H1 (cell line): ENCODE data around the gene B4GALNT3. TPM values are rescaled to one million over a fixed set of nuclear protein-coding genes. Genes with fewer than 3 reads are reported as not detected.

ENCODE experiments used
- CTCF ChIA-PET: fragments of 300-600 bp; sonication (Branson Sonifier 250); formaldehyde crosslinking; loops from one replicate; lab custom pipeline; 2021; ENCODE audit not compliant: partially characterized antibody; lab: Charles Lee
- POLR2A ChIA-PET: fragments of 300-600 bp; sonication (Branson Sonifier 250); formaldehyde crosslinking; loops from one replicate; lab custom pipeline; 2021; ENCODE audit warnings: inconsistent platforms; ENCODE audit not compliant: partially characterized antibody; lab: Charles Lee
- DNase-seq, 2 experiments: peaks; one replicate each; pipeline versions ENCODE4 v3.0.0 to v3.0.0-alpha.2; 2010 to 2022; ENCODE audit warnings: low spot score in 2 of 2, low read depth in 1 of 2, mixed read lengths in 1 of 2
- FAIRE-seq: peaks from 2 replicates; lab custom pipeline; 2011; peaks lifted over from hg19 to GRCh38; lab: Jason Lieb, UNC
- H2AFZ ChIP-seq: 2 replicates; pipeline ENCODE4 v1.8.1; 2012; ENCODE audit warnings: low read length, inconsistent platforms
- H2AK5ac ChIP-seq: 2 replicates; pipeline ENCODE4 v1.6.1; 2013; ENCODE audit warnings: low read depth, low read length
- H2BK120ac ChIP-seq: replicated peaks from 2 replicates; pipeline ENCODE3; 2013; ENCODE audit warnings: low read depth, low read length, inconsistent platforms
- H2BK12ac ChIP-seq: 2 replicates; pipeline ENCODE4 v1.6.1; 2013; ENCODE audit warnings: low read depth, low read length
- H2BK15ac ChIP-seq: 2 replicates; pipeline ENCODE4 v1.6.1; 2013; ENCODE audit warnings: low read length
- H2BK20ac ChIP-seq: 2 replicates; pipeline ENCODE4 v1.6.1; 2013; ENCODE audit warnings: low read length
- H2BK5ac ChIP-seq: 2 replicates; pipeline ENCODE4 v1.6.1; 2013; ENCODE audit warnings: low read depth, low read length
- H3K14ac ChIP-seq: 2 replicates; pipeline ENCODE4 v1.6.1; 2013; ENCODE audit warnings: inconsistent platforms; ENCODE audit not compliant: insufficient read length
- H3K18ac ChIP-seq: 2 replicates; pipeline ENCODE4 v1.6.1; 2013; ENCODE audit warnings: low read length; ENCODE audit errors: extremely low read depth
- H3K23ac ChIP-seq: 2 replicates; pipeline ENCODE4 v1.6.1; 2013; ENCODE audit warnings: inconsistent platforms; ENCODE audit not compliant: insufficient read length
- H3K23me2 ChIP-seq: 2 replicates; pipeline ENCODE4 v1.6.1; 2013; ENCODE audit warnings: low read depth, low read length
- H3K27ac ChIP-seq: 2 replicates; pipeline ENCODE4 v1.6.1; 2011; ENCODE audit warnings: low read depth, low read length, inconsistent platforms
- H3K27me3 ChIP-seq, 4 experiments: replicated peaks in 1 of 4; 1 replicate in 1 of 4; 2 replicates in 3 of 4; pipeline versions ENCODE4 v1.6.1 to v1.8.1; 2011 to 2013; ENCODE audit warnings: low read length in 3 of 4, mild to moderate bottlenecking in 3 of 4, inconsistent platforms in 2 of 4, mixed read lengths in 2 of 4, moderate library complexity in 1 of 4; ENCODE audit not compliant: control insufficient read depth in 3 of 4, insufficient read depth in 3 of 4; ENCODE audit errors: extremely low read depth in 1 of 4
- H3K36me3 ChIP-seq, 4 experiments: 2 replicates each; pipeline versions ENCODE4 v1.6.1 to v1.8.1; 2011 to 2013; ENCODE audit warnings: mild to moderate bottlenecking in 4 of 4, low read length in 3 of 4, moderate library complexity in 2 of 4, control low read depth in 1 of 4, inconsistent platforms in 1 of 4; ENCODE audit not compliant: insufficient read depth in 4 of 4, control insufficient read depth in 2 of 4
- H3K4ac ChIP-seq: replicated peaks from 2 replicates; pipeline ENCODE3; 2013; ENCODE audit warnings: low read length, low read depth, mixed read lengths, inconsistent platforms; ENCODE audit not compliant: insufficient read length
- H3K4me1 ChIP-seq, 4 experiments: replicated peaks in 1 of 4; 1 replicate in 1 of 4; 2 replicates in 3 of 4; pipeline versions ENCODE4 v1.6.1 to v1.8.1; 2011 to 2013; ENCODE audit warnings: low read length in 3 of 4, inconsistent platforms in 2 of 4, mixed read lengths in 1 of 4; ENCODE audit not compliant: insufficient read depth in 4 of 4, control insufficient read depth in 3 of 4
- H3K4me2 ChIP-seq, 2 experiments: 2 replicates each; pipeline versions ENCODE4 v1.6.1 to v1.8.1; 2011 to 2013; ENCODE audit warnings: low read depth in 2 of 2, low read length in 2 of 2, control low read depth in 1 of 2, inconsistent platforms in 1 of 2, mild to moderate bottlenecking in 1 of 2; ENCODE audit not compliant: insufficient read depth in 1 of 2
- H3K4me3 ChIP-seq, 4 experiments: fragments of 200-600, 300-600 bp in 1 of 4; sonication (generic), shearing (Covaris generic), sonication (Bioruptor Twin) in 1 of 4; 2 replicates each; pipeline versions ENCODE4 v1.5.1 to v1.8.1; 2011 to 2016; ENCODE audit warnings: low read length in 4 of 4, low read depth in 3 of 4, control low read depth in 2 of 4, inconsistent platforms in 2 of 4, mild to moderate bottlenecking in 2 of 4, mixed read lengths in 1 of 4, moderate library complexity in 1 of 4; ENCODE audit not compliant: insufficient read depth in 2 of 4; ENCODE audit errors: extremely low read depth in 1 of 4
- H3K56ac ChIP-seq: replicated peaks from 2 replicates; pipeline ENCODE3; 2013; ENCODE audit warnings: low read depth, mild to moderate bottlenecking, mixed read lengths, low read length, inconsistent platforms; ENCODE audit not compliant: insufficient read length
- H3K79me1 ChIP-seq: 2 replicates; pipeline ENCODE4 v1.6.1; 2013; ENCODE audit warnings: low read depth, low read length, control low read depth
- H3K79me2 ChIP-seq, 2 experiments: 2 replicates each; pipeline versions ENCODE4 v1.6.1 to v1.8.1; 2012 to 2013; ENCODE audit warnings: low read length in 2 of 2, mild to moderate bottlenecking in 2 of 2, inconsistent platforms in 1 of 2; ENCODE audit not compliant: insufficient read depth in 2 of 2, control insufficient read depth in 1 of 2
- H3K9ac ChIP-seq, 4 experiments: replicated peaks in 1 of 4; 1 replicate in 1 of 4; 2 replicates in 3 of 4; pipeline versions ENCODE4 v1.6.1 to v1.8.1; 2011 to 2013; ENCODE audit warnings: low read depth in 3 of 4, low read length in 3 of 4, control low read depth in 2 of 4, mild to moderate bottlenecking in 2 of 4, moderate library complexity in 2 of 4, inconsistent platforms in 1 of 4; ENCODE audit errors: extremely low read depth in 1 of 4
- H3K9me3 ChIP-seq, 2 experiments: 2 replicates each; pipeline versions ENCODE4 v1.6.1 to v1.8.1; 2012 to 2013; ENCODE audit warnings: mild to moderate bottlenecking in 2 of 2, moderate library complexity in 2 of 2, control low read depth in 1 of 2, inconsistent platforms in 1 of 2, low read depth in 1 of 2, low read length in 1 of 2, mixed read lengths in 1 of 2; ENCODE audit not compliant: insufficient read depth in 2 of 2
- H4K20me1 ChIP-seq, 2 experiments: replicated peaks in 1 of 2; 2 replicates each; pipeline versions ENCODE3 to v1.8.1; 2011 to 2013; ENCODE audit warnings: inconsistent platforms in 2 of 2, low read length in 2 of 2, mild to moderate bottlenecking in 1 of 2; ENCODE audit not compliant: insufficient read depth in 2 of 2, control insufficient read depth in 1 of 2
- H4K5ac ChIP-seq: 2 replicates; pipeline ENCODE4 v1.6.1; 2013; ENCODE audit warnings: low read length, low read depth, mixed read lengths, inconsistent platforms; ENCODE audit not compliant: insufficient read length
- H4K8ac ChIP-seq: 2 replicates; pipeline ENCODE4 v1.8.0; 2013; ENCODE audit warnings: mild to moderate bottlenecking, moderate library complexity, low read length, inconsistent platforms; ENCODE audit not compliant: insufficient read depth; ENCODE audit errors: extremely low read depth
- H4K91ac ChIP-seq: replicated peaks from 2 replicates; pipeline ENCODE3; 2013; ENCODE audit warnings: low read length, mixed read lengths, inconsistent platforms; ENCODE audit not compliant: insufficient read length
- BACH1 ChIP-seq: IDR thresholded peaks from 2 replicates; pipeline ENCODE4 v1.6.1; 2012; ENCODE audit warnings: low read length, improper control_type of control experiment
- CTBP2 ChIP-seq: IDR thresholded peaks from 2 replicates; pipeline ENCODE4 v1.7.0; 2011; ENCODE audit warnings: borderline replicate concordance, mild to moderate bottlenecking, moderate library complexity, mixed read lengths, low read length; ENCODE audit not compliant: insufficient read depth, insufficient read length
- GABPA ChIP-seq: IDR thresholded peaks from 2 replicates; pipeline ENCODE4 v1.6.1; 2011; ENCODE audit warnings: mild to moderate bottlenecking, low read length, moderate library complexity, borderline replicate concordance; ENCODE audit not compliant: insufficient read depth
- HDAC2 ChIP-seq, 2 experiments: fragments of 300-600 bp in 1 of 2; sonication (generic) in 1 of 2; IDR thresholded peaks; 2 replicates each; pipeline ENCODE4 v1.6.1; 2011 to 2012; ENCODE audit warnings: low read depth in 2 of 2, low read length in 2 of 2, mild to moderate bottlenecking in 2 of 2, moderate library complexity in 2 of 2, borderline replicate concordance in 1 of 2, inconsistent platforms in 1 of 2
- KDM1A ChIP-seq: fragments of 200-600, 300-600 bp; sonication (generic); IDR thresholded peaks from 2 replicates; pipeline ENCODE4 v1.7.1; 2016; ENCODE audit warnings: mild to moderate bottlenecking, low read length, borderline replicate concordance
- POU5F1 ChIP-seq: IDR thresholded peaks from 2 replicates; pipeline ENCODE4 v1.6.1; 2011; ENCODE audit warnings: low read depth, mild to moderate bottlenecking, low read length, moderate library complexity
- RBBP5 ChIP-seq: IDR thresholded peaks from 2 replicates; pipeline ENCODE4 v1.7.1; 2012; ENCODE audit warnings: low read depth, mild to moderate bottlenecking, inconsistent platforms, low read length, moderate library complexity, borderline replicate concordance
- TCF12 ChIP-seq: IDR thresholded peaks from 2 replicates; pipeline ENCODE4 v1.6.1; 2011; ENCODE audit warnings: low read depth, mild to moderate bottlenecking, low read length
- ZNF274 ChIP-seq: IDR thresholded peaks from 2 replicates; pipeline ENCODE4 v1.7.0; 2012; ENCODE audit warnings: low read length, borderline replicate concordance; ENCODE audit errors: extremely low read depth
- WGBS, 2 experiments: shearing (Covaris generic) in 1 of 2; methylation state at CpG; one replicate each; pipeline versions ENCODE4 v1.1.6 to v1.1.7; 2013 to 2015; ENCODE audit warnings: low lambda C conversion rate in 2 of 2, mixed read lengths in 2 of 2, inconsistent platforms in 1 of 2, low coverage in 1 of 2, missing lambda C conversion rate in 1 of 2; ENCODE audit not compliant: insufficient replicate concordance in 2 of 2, insufficient coverage in 1 of 2, insufficient read length in 1 of 2; ENCODE audit errors: extremely low coverage in 1 of 2, missing lambda C conversion rate in 1 of 2; 5-methylcytosine and 5-hydroxymethylcytosine counted together
- polyA plus RNA-seq, 7 experiments: library from polyadenylated mRNA; depleted of rRNA in 3 of 7; stranded (reverse) in 5 of 7; unstranded in 2 of 7; fragments of >200 nt in 5 of 7; fragments of 200-250 nt in 2 of 7; gene quantifications; 1 replicate in 5 of 7; 2 replicates in 1 of 7; 4 replicates in 1 of 7; pipeline versions ENCODE4 v1.2.1 to v1.2.3, GENCODE V29; 2011 to 2013; ENCODE audit warnings: missing spikeins in 2 of 7, mixed read lengths in 2 of 7
- total RNA-seq: library from RNA; stranded (reverse); fragmentation: NEBNext Ultra II Directional; extraction: Animal tissue kit (Norgen Biotek cat#: 25700); gene quantifications from 2 replicates; pipeline ENCODE4 v1.2.1, GENCODE V29; 2021
- TF ChIP-seq, protein P1 (sequence below): IDR thresholded peaks from 2 replicates; pipeline ENCODE4 v1.6.1; 2011; ENCODE audit warnings: low read depth, mild to moderate bottlenecking, low read length; ENCODE audit not compliant: insufficient read depth

Gene B4GALNT3
- total and polyA plus RNA-seq, 2 of the 8 experiments (the other 6 are each of a cell fraction or from before 2014, with no cell fraction given) = 12.5 to 20.3 TPM

DNA sequence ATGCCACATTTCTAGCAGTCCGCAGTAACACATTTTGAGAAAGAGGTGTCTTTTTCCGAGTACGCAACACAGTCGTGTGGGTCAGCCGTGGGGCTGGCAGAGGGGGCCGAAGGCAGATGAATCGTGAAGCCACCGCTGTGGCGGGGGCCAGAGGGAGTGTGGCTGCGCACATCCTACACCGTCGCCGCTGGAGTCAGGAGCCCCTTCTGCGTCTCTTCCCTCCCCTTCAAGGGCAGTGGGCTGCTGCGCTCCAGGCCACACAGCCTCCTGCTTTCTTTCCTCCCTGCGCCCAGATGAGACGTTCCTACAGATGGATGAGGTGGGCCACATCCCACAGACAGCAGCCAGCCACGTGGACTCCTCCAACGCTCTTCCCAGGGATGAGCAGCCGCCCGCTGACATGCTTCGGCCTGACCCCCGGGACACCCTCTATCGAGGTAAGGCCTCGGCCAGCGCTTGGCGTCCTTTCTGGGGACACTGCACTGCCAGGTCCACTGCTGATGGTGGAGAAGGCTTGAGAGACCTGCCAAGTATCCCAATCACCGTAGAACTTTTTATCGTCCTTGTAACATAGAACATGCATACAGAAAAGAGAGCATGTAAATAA lies 89.8 kb downstream of the B4GALNT3 start:
- no peaks in the 10 kb centered on the region for H3K79me1 ChIP-seq
- no peak overlapping the region for H3K14ac ChIP-seq
- CTCF ChIA-PET = interaction anchor here (3.3 to 3.5 kb wide), 2 partner anchors 17 to 97 kb away, joined by 25 to 150 read pairs; no protein-coding TSS in a partner anchor
- H2AK5ac ChIP-seq = no peak overlapping the region
- H3K4me3 ChIP-seq = no peak overlapping the region
- no peak overlapping the region for H2BK5ac ChIP-seq
- POLR2A ChIA-PET = no interaction called here
- H3K9ac ChIP-seq = no peak overlapping the region
- no peak overlapping the region for H4K91ac ChIP-seq
- no peak overlapping the region for H3K4ac ChIP-seq
- H2BK120ac ChIP-seq = no peak overlapping the region
- 88% methylated on average over 29 of the region's 29 CpGs; no CpG with 5 or more reads in 1 of the 2 experiments for WGBS, 2 experiments
- no peaks in the 10 kb centered on the region; a peak in 1 of 7 replicates for H3K4me1 ChIP-seq
- no peak overlapping the region for H3K56ac ChIP-seq
- H2BK20ac ChIP-seq = no peak overlapping the region
- peaks cover 2 to 4% of the 10 kb centered on the region in 2 experiments; a peak in 1 of 4 replicates for H3K9me3 ChIP-seq
- FAIRE-seq = no peak
- no peak overlapping the region for H3K23ac ChIP-seq
- no peak overlapping the region for H4K5ac ChIP-seq
- H4K20me1 ChIP-seq = peaks cover 0 to 4% of the 10 kb centered on the region in 2 experiments
- H2BK12ac ChIP-seq = no peak overlapping the region
- H4K8ac ChIP-seq = no peak overlapping the region
- no peak overlapping the region for H3K4me2 ChIP-seq
- H3K23me2 ChIP-seq = no peaks in the 10 kb centered on the region; the same call in 1 of the 2 replicates
- no peak overlapping the region for H2AFZ ChIP-seq
- H3K27me3 ChIP-seq = no peaks in the 10 kb centered on the region
- no peak for DNase-seq
- H3K18ac ChIP-seq = no peak overlapping the region
- no peak overlapping the region for H3K27ac ChIP-seq
- H3K79me2 ChIP-seq = no peaks in the 10 kb centered on the region
- peaks cover 0 to 6% (median 1%) of the 10 kb centered on the region in 4 experiments; a peak in 3 of 8 replicates for H3K36me3 ChIP-seq
- H2BK15ac ChIP-seq = no peak overlapping the region
- no peak for TF ChIP-seq CTBP2
- TF ChIP-seq RBBP5 = no peak
- TF ChIP-seq GABPA = no peak
- no peak for TF ChIP-seq HDAC2 (IDR thresholded peaks at IDR 0.05; ENCODE audit: borderline replicate concordance in 1 of 2, low read depth in 2 of 2, low read length in 2 of 2)
- TF ChIP-seq KDM1A = no peak
- TF ChIP-seq, protein P1, sequence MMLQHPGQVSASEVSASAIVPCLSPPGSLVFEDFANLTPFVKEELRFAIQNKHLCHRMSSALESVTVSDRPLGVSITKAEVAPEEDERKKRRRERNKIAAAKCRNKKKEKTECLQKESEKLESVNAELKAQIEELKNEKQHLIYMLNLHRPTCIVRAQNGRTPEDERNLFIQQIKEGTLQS = no peak
- no peak for TF ChIP-seq BACH1
- no peak for TF ChIP-seq TCF12
- TF ChIP-seq POU5F1 = no peak
- no peak for TF ChIP-seq ZNF274
